WERI-Rb-1 (cell line): Measurements from ENCODE around the gene KIAA0319L.

Experiments
- DNase-seq: peaks from one replicate; pipeline ENCODE4 v3.0.0-alpha.2; 2020
- H3K27ac ChIP-seq: fragments of 250-450 bp; sonication (Bioruptor Pico); 2 replicates; pipeline ENCODE4 v1.5.1; 2020; ENCODE audit warnings: mild to moderate bottlenecking, moderate library complexity
- H3K27me3 ChIP-seq: fragments of 250-450 bp; sonication (Bioruptor Pico); 2 replicates; pipeline ENCODE4 v1.5.1; 2021; ENCODE audit warnings: mild to moderate bottlenecking, low read depth, moderate library complexity; ENCODE audit not compliant: insufficient read depth, severe bottlenecking
- H3K36me3 ChIP-seq: fragments of 250-450 bp; sonication (Bioruptor Pico); 2 replicates; pipeline ENCODE4 v1.5.1; 2020; ENCODE audit warnings: mild to moderate bottlenecking, moderate library complexity
- H3K4me3 ChIP-seq: 2 replicates; pipeline ENCODE4 v1.5.1; 2011; ENCODE audit warnings: low read depth, mild to moderate bottlenecking, control low read depth, low read length
- H3K9me3 ChIP-seq: fragments of 250-450 bp; sonication (Bioruptor Pico); 2 replicates; pipeline ENCODE4 v1.5.1; 2021; ENCODE audit warnings: mild to moderate bottlenecking, moderate library complexity; ENCODE audit not compliant: severe bottlenecking
- CTCF ChIP-seq: IDR thresholded peaks from 2 replicates; pipeline ENCODE4 v1.5.1; 2011; ENCODE audit warnings: low read depth, mild to moderate bottlenecking, control low read depth, inconsistent platforms, low read length

The KIAA0319L gene

GRCh38 chr1:35574125-35574654, 17.0 kb upstream of the KIAA0319L start:
- Histone ChIP-seq H3K27ac (no peak overlapping the region), H3K4me3 (no peak overlapping the region), H3K27me3 (no peaks in the 10 kb centered on the region), H3K36me3 (no peaks in the 10 kb centered on the region), H3K9me3 (no peaks in the 10 kb centered on the region)
- no peak for TF ChIP-seq CTCF
- DNase-seq, result no peak

GRCh38 chr1:35573198-35574124, 16.3 kb upstream of the KIAA0319L start, which contains the start of gene TFAP2E:
Gene TFAP2E, plus strand, starts transcription at chr1:35573314. Its CDS starts 264 bp downstream, at chr1:35573578.
- no peaks in the 10 kb centered on the region for H3K27me3 ChIP-seq
- TF ChIP-seq CTCF, result no peak
- H3K36me3 ChIP-seq, result no peaks in the 10 kb centered on the region
- DNase-seq, result no peak
- H3K4me3 ChIP-seq, result no peak within 1 kb of the TSS
- no peak within 1 kb of the TSS for H3K27ac ChIP-seq
- H3K9me3 ChIP-seq, result no peaks in the 10 kb centered on the region

GRCh38 chr1:35572296-35572695, 15.1 kb upstream of the KIAA0319L start:
- DNase-seq, result no peak
- no peaks in the 10 kb centered on the region for H3K27me3 ChIP-seq
- TF ChIP-seq CTCF, result no peak
- no peaks in the 10 kb centered on the region for H3K9me3 ChIP-seq
- H3K4me3 ChIP-seq, result no peak overlapping the region
- no peak overlapping the region for H3K27ac ChIP-seq
- H3K36me3 ChIP-seq, result no peaks in the 10 kb centered on the region

GRCh38 chr1:35571263-35571662, 14.1 kb upstream of the KIAA0319L start:
- no peaks in the 10 kb centered on the region for H3K36me3 ChIP-seq
- H3K4me3 ChIP-seq, result no peak overlapping the region
- no peak for DNase-seq
- no peak overlapping the region for H3K27ac ChIP-seq
- no peaks in the 10 kb centered on the region for H3K27me3 ChIP-seq
- no peak for TF ChIP-seq CTCF
- H3K9me3 ChIP-seq, result no peaks in the 10 kb centered on the region

GRCh38 chr1:35570589-35571137, 13.5 kb upstream of the KIAA0319L start:
- no peaks in the 10 kb centered on the region for H3K36me3 ChIP-seq
- no peaks in the 10 kb centered on the region for H3K27me3 ChIP-seq
- DNase-seq, result no peak
- H3K27ac ChIP-seq, result no peak overlapping the region
- no peak for TF ChIP-seq CTCF
- no peak overlapping the region for H3K4me3 ChIP-seq
- no peaks in the 10 kb centered on the region for H3K9me3 ChIP-seq
